HUDEP-2 (cell line): ENCODE measurements around the gene HOXD3.
A peak's percentile ranks its signal among the peaks of the same experiment; 100 is the strongest.

Experiments used
- DNase-seq, 76 experiments: peaks; one replicate each; lab custom pipeline; 2025; ENCODE audit not compliant: unreplicated experiment in 76 of 76; lab: John Stamatoyannopoulos, UW

Gene HOXD3

GRCh38 chr2:176121190-176122051, 35.7 kb upstream of the HOXD3 start:
- DNase-seq, result no peak

- no peak for DNase-seq
Observed at GRCh38 chr2:176122052-176122682, 34.9 kb upstream of the HOXD3 start.

GRCh38 chr2:176122683-176123410, 34.3 kb upstream of the HOXD3 start, which contains the start of gene HOXD9:
TSS of gene HOXD9 (plus strand) at chr2:176122719. CDS start at chr2:176122769, 50 bp downstream.
- no peak for DNase-seq

- no peak for DNase-seq
Observed at GRCh38 chr2:176123411-176124109, 33.5 kb upstream of the HOXD3 start.

GRCh38 chr2:176124110-176124946, 32.8 kb upstream of the HOXD3 start:
- no peak for DNase-seq

GRCh38 chr2:176124947-176125771, 31.9 kb upstream of the HOXD3 start:
- no peak for DNase-seq

GRCh38 chr2:176125772-176126054, 31.4 kb upstream of the HOXD3 start:
- DNase-seq, result no peak

- peak in 42 of 76 experiments; percentile 7 to 61 (median 29) for DNase-seq
Observed at GRCh38 chr2:176126929-176127773, 30.0 kb upstream of the HOXD3 start.

- DNase-seq, result no peak
Observed at GRCh38 chr2:176127774-176128072, 29.4 kb upstream of the HOXD3 start.

- DNase-seq, result no peak
Observed at GRCh38 chr2:176128172-176128981, 28.7 kb upstream of the HOXD3 start.

- peak in 9 of 76 experiments; percentile 6 to 32 (median 19) for DNase-seq
Observed at GRCh38 chr2:176128982-176129796, 27.9 kb upstream of the HOXD3 start, which contains the start of gene HOXD8. TSS of gene HOXD8 (plus strand) at chr2:176129705. CDS start at chr2:176130367, 662 bp downstream.

GRCh38 chr2:176129813-176130146, 27.3 kb upstream of the HOXD3 start:
- peak in 1 of 76 experiments; percentile 19 for DNase-seq

- DNase-seq, result peak in 2 of 76 experiments; percentile 9
Observed at GRCh38 chr2:176130147-176130956, 26.8 kb upstream of the HOXD3 start.

- DNase-seq, result no peak
Observed at GRCh38 chr2:176130957-176131847, 25.9 kb upstream of the HOXD3 start.

GRCh38 chr2:176131848-176132158, 25.3 kb upstream of the HOXD3 start:
- DNase-seq, result no peak
